GM12872 (cell line): ENCODE measurements around the gene PIK3R2.

ENCODE experiments used
- CTCF ChIP-seq: IDR thresholded peaks from 3 replicates; pipeline ENCODE4 v1.5.1; 2011; ENCODE audit warnings: low read depth, mild to moderate bottlenecking, low read length, moderate library complexity; ENCODE audit not compliant: insufficient read depth

PIK3R2 gene

GRCh38 chr19:18179957-18180356, 27.0 kb downstream of the PIK3R2 start:
- no peak for TF ChIP-seq CTCF

GRCh38 chr19:18183529-18183928, 30.6 kb downstream of the PIK3R2 start:
- no peak for TF ChIP-seq CTCF

GRCh38 chr19:18185538-18185937, 32.6 kb downstream of the PIK3R2 start:
- TF ChIP-seq CTCF = no peak

- TF ChIP-seq CTCF = no peak
Measured at GRCh38 chr19:18190278-18190677, 37.3 kb downstream of the PIK3R2 start.

GRCh38 chr19:18191640-18192062, 38.7 kb downstream of the PIK3R2 start:
- no peak for TF ChIP-seq CTCF

- no peak for TF ChIP-seq CTCF
Measured at GRCh38 chr19:18192673-18193387, 39.9 kb downstream of the PIK3R2 start, which contains the start of gene MPV17L2. Gene MPV17L2, plus strand, starts transcription at chr19:18193218. Its CDS starts 64 bp downstream, at chr19:18193282.

GRCh38 chr19:18193388-18194180, 40.6 kb downstream of the PIK3R2 start:
- TF ChIP-seq CTCF = no peak
